Ishikawa (cell line): ENCODE data around the gene TBC1D24.

Source experiments
- CEBPB ChIP-seq: IDR thresholded peaks from 2 replicates; pipeline ENCODE4 v1.6.1; 2012
- CREB1 ChIP-seq: IDR thresholded peaks from 2 replicates; pipeline ENCODE4 v1.6.1; 2012; ENCODE audit warnings: low read depth
- EGR1 ChIP-seq: IDR thresholded peaks from 2 replicates; pipeline ENCODE4 v1.6.1; 2012
- EP300 ChIP-seq: IDR thresholded peaks from 2 replicates; pipeline ENCODE4 v1.6.1; 2012; ENCODE audit warnings: borderline replicate concordance
- NFIC ChIP-seq: IDR thresholded peaks from 2 replicates; pipeline ENCODE4 v1.6.1; 2012
- RAD21 ChIP-seq: IDR thresholded peaks from 2 replicates; pipeline ENCODE4 v1.6.1; 2012; ENCODE audit warnings: low read depth
- TAF1 ChIP-seq: IDR thresholded peaks from 2 replicates; pipeline ENCODE4 v1.6.1; 2012; ENCODE audit warnings: low read depth, mild to moderate bottlenecking
- TEAD4 ChIP-seq: IDR thresholded peaks from 2 replicates; pipeline ENCODE4 v1.6.1; 2012
- TF ChIP-seq, protein P1 (sequence below): IDR thresholded peaks from 2 replicates; pipeline ENCODE4 v1.6.1; 2012
- TF ChIP-seq, protein P2 (sequence below): IDR thresholded peaks from 2 replicates; pipeline ENCODE4 v1.6.1; 2012; ENCODE audit warnings: low read depth, mild to moderate bottlenecking

DNA sequence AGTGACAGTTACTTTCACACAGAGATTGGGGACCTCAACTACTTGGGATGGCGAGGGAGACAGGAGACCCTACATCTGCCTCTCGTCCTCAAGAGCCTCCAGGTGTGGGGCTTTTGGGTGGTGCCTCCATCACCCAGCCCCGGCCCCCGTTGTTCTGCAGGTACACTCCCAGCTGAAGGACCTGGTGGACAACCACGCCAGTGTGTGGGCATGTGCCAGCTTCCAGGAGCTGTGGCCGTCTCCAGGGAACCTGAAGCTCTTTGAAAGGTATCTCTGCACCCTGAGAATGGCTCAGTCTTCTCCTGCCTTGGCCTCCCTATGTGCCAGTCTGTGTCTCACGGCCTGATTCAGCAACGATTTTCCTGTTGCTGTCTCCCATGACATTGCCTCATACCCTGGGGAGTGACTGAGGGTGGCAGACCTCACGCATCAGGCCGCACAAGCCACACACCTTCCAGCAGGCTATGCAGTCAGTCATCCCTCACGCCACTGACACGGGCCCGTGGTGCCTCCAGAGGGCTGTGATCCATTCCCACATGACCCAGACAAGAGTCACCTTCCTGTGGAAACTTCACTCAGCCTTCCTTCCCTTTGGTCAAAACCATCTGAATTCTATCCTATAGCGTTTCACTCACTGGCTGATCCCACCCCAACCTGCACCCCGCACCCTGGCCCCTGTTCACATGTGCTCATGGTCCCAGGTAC, 42.0 kb upstream of the TBC1D24 start:
- TF ChIP-seq TAF1 = no peak
- TF ChIP-seq, protein P1, sequence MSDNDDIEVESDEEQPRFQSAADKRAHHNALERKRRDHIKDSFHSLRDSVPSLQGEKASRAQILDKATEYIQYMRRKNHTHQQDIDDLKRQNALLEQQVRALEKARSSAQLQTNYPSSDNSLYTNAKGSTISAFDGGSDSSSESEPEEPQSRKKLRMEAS = no peak
- no peak for TF ChIP-seq CEBPB
- TF ChIP-seq NFIC = no peak
- TF ChIP-seq TEAD4 = no peak
- TF ChIP-seq EGR1 = no peak
- TF ChIP-seq RAD21 = no peak
- no peak for TF ChIP-seq EP300
- TF ChIP-seq, protein P2, sequence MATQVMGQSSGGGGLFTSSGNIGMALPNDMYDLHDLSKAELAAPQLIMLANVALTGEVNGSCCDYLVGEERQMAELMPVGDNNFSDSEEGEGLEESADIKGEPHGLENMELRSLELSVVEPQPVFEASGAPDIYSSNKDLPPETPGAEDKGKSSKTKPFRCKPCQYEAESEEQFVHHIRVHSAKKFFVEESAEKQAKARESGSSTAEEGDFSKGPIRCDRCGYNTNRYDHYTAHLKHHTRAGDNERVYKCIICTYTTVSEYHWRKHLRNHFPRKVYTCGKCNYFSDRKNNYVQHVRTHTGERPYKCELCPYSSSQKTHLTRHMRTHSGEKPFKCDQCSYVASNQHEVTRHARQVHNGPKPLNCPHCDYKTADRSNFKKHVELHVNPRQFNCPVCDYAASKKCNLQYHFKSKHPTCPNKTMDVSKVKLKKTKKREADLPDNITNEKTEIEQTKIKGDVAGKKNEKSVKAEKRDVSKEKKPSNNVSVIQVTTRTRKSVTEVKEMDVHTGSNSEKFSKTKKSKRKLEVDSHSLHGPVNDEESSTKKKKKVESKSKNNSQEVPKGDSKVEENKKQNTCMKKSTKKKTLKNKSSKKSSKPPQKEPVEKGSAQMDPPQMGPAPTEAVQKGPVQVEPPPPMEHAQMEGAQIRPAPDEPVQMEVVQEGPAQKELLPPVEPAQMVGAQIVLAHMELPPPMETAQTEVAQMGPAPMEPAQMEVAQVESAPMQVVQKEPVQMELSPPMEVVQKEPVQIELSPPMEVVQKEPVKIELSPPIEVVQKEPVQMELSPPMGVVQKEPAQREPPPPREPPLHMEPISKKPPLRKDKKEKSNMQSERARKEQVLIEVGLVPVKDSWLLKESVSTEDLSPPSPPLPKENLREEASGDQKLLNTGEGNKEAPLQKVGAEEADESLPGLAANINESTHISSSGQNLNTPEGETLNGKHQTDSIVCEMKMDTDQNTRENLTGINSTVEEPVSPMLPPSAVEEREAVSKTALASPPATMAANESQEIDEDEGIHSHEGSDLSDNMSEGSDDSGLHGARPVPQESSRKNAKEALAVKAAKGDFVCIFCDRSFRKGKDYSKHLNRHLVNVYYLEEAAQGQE = no peak
- TF ChIP-seq CREB1 = no peak
